ENCODE data around the gene HPCA. TPM values are rescaled to one million over a fixed set of nuclear protein-coding genes. Genes with fewer than 3 reads are reported as not detected.

Gene HPCA
- total and polyA plus RNA-seq, 2 of the 8 experiments (the other 6 are each of a cell fraction or from before 2014, with no cell fraction given) = 0.70 to 1.4 TPM

DNA sequence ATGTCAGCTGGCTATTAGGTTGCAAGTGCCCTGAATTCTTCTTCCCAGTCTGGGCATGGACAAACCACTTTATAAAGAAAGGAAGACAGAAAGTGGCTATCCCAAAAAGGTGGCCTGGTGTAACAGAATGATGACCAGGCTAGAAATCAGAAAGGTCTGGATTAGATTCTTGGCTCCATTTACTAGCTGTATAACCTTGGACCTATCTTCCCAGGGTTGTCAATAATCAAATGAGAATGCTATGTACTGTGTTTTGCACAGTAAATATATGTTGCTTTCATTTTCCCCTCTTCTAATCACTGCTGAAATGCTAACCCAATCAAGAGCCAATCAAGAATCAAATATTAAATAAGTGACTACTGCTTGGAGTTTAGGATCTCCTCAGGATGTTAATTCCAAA is 57.9 kb downstream of the HPCA start (continued):
- TF ChIP-seq, protein P1, sequence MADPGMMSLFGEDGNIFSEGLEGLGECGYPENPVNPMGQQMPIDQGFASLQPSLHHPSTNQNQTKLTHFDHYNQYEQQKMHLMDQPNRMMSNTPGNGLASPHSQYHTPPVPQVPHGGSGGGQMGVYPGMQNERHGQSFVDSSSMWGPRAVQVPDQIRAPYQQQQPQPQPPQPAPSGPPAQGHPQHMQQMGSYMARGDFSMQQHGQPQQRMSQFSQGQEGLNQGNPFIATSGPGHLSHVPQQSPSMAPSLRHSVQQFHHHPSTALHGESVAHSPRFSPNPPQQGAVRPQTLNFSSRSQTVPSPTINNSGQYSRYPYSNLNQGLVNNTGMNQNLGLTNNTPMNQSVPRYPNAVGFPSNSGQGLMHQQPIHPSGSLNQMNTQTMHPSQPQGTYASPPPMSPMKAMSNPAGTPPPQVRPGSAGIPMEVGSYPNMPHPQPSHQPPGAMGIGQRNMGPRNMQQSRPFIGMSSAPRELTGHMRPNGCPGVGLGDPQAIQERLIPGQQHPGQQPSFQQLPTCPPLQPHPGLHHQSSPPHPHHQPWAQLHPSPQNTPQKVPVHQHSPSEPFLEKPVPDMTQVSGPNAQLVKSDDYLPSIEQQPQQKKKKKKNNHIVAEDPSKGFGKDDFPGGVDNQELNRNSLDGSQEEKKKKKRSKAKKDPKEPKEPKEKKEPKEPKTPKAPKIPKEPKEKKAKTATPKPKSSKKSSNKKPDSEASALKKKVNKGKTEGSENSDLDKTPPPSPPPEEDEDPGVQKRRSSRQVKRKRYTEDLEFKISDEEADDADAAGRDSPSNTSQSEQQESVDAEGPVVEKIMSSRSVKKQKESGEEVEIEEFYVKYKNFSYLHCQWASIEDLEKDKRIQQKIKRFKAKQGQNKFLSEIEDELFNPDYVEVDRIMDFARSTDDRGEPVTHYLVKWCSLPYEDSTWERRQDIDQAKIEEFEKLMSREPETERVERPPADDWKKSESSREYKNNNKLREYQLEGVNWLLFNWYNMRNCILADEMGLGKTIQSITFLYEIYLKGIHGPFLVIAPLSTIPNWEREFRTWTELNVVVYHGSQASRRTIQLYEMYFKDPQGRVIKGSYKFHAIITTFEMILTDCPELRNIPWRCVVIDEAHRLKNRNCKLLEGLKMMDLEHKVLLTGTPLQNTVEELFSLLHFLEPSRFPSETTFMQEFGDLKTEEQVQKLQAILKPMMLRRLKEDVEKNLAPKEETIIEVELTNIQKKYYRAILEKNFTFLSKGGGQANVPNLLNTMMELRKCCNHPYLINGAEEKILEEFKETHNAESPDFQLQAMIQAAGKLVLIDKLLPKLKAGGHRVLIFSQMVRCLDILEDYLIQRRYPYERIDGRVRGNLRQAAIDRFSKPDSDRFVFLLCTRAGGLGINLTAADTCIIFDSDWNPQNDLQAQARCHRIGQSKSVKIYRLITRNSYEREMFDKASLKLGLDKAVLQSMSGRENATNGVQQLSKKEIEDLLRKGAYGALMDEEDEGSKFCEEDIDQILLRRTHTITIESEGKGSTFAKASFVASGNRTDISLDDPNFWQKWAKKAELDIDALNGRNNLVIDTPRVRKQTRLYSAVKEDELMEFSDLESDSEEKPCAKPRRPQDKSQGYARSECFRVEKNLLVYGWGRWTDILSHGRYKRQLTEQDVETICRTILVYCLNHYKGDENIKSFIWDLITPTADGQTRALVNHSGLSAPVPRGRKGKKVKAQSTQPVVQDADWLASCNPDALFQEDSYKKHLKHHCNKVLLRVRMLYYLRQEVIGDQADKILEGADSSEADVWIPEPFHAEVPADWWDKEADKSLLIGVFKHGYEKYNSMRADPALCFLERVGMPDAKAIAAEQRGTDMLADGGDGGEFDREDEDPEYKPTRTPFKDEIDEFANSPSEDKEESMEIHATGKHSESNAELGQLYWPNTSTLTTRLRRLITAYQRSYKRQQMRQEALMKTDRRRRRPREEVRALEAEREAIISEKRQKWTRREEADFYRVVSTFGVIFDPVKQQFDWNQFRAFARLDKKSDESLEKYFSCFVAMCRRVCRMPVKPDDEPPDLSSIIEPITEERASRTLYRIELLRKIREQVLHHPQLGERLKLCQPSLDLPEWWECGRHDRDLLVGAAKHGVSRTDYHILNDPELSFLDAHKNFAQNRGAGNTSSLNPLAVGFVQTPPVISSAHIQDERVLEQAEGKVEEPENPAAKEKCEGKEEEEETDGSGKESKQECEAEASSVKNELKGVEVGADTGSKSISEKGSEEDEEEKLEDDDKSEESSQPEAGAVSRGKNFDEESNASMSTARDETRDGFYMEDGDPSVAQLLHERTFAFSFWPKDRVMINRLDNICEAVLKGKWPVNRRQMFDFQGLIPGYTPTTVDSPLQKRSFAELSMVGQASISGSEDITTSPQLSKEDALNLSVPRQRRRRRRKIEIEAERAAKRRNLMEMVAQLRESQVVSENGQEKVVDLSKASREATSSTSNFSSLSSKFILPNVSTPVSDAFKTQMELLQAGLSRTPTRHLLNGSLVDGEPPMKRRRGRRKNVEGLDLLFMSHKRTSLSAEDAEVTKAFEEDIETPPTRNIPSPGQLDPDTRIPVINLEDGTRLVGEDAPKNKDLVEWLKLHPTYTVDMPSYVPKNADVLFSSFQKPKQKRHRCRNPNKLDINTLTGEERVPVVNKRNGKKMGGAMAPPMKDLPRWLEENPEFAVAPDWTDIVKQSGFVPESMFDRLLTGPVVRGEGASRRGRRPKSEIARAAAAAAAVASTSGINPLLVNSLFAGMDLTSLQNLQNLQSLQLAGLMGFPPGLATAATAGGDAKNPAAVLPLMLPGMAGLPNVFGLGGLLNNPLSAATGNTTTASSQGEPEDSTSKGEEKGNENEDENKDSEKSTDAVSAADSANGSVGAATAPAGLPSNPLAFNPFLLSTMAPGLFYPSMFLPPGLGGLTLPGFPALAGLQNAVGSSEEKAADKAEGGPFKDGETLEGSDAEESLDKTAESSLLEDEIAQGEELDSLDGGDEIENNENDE (IDR thresholded peaks at IDR 0.05; ENCODE audit: insufficient replicate concordance, low read length) = no peak
- no peak for TF ChIP-seq SIRT6 (IDR thresholded peaks at IDR 0.05; ENCODE audit: low read length)
- no peak for TF ChIP-seq BACH1 (IDR thresholded peaks at IDR 0.05; ENCODE audit: low read length)
- TF ChIP-seq TEAD4 (IDR thresholded peaks at IDR 0.05; ENCODE audit: low read depth, low read length) = no peak
- TF ChIP-seq CTBP2 (IDR thresholded peaks at IDR 0.05; ENCODE audit: borderline replicate concordance, insufficient read depth, insufficient read length, low read length) = no peak
- TF ChIP-seq TBP (IDR thresholded peaks at IDR 0.05; ENCODE audit: low read depth, low read length) = no peak
